Endothelial cell of umbilical vein (primary cell): ENCODE results near the gene HBP1. TPM values are rescaled to one million over a fixed set of nuclear protein-coding genes. Genes with fewer than 3 reads are reported as not detected.

Source experiments
- BruUV-seq: library from RNA; stranded (reverse); fragments of 400-500 nt; replicated peaks from 2 replicates; lab custom pipeline; 2021; lab: Mats Ljungman, UMichigan
- CTCF ChIA-PET: fragments of 300-600, 350-600 bp; sonication (Branson Sonifier 250); formaldehyde crosslinking; loops from one replicate; lab custom pipeline; 2021; ENCODE audit warnings: antibody characterized with exemption, inconsistent platforms; lab: Charles Lee
- POLR2A ChIA-PET: fragments of 300-600, 350-600 bp; sonication (Branson Sonifier 250); formaldehyde crosslinking; loops from one replicate; lab custom pipeline; 2021; ENCODE audit warnings: antibody characterized with exemption, inconsistent platforms; lab: Charles Lee
- DNase-seq: peaks from one replicate; pipeline ENCODE4 v3.0.0-alpha.2; 2011; ENCODE audit warnings: low read depth, low spot score
- FAIRE-seq: peaks from 2 replicates; lab custom pipeline; 2011; peaks lifted over from hg19 to GRCh38; lab: Jason Lieb, UNC
- H2AFZ ChIP-seq: 2 replicates; pipeline ENCODE4 v1.6.0; 2012; ENCODE audit warnings: low read depth, low read length, control low read depth, inconsistent platforms
- H3K27ac ChIP-seq: 2 replicates; pipeline ENCODE4 v1.5.1; 2011; ENCODE audit warnings: low read depth, mild to moderate bottlenecking, control low read depth, low read length, moderate library complexity; ENCODE audit not compliant: insufficient read depth
- H3K27me3 ChIP-seq, 2 experiments: 2 replicates each; pipeline versions ENCODE4 v1.6.0 to v1.6.1; 2011; ENCODE audit warnings: low read length in 2 of 2, mixed read lengths in 1 of 2; ENCODE audit not compliant: control insufficient read depth in 2 of 2, insufficient read depth in 2 of 2
- H3K36me3 ChIP-seq, 2 experiments: 2 replicates in 1 of 2; 3 replicates in 1 of 2; pipeline ENCODE4 v1.5.1; 2011; ENCODE audit warnings: low read length in 2 of 2, mild to moderate bottlenecking in 1 of 2, moderate library complexity in 1 of 2; ENCODE audit not compliant: control insufficient read depth in 2 of 2, insufficient read depth in 2 of 2; ENCODE audit errors: extremely low read depth in 1 of 2
- H3K4me1 ChIP-seq: 3 replicates; pipeline ENCODE4 v1.5.1; 2011; ENCODE audit warnings: mild to moderate bottlenecking, low read length; ENCODE audit not compliant: control insufficient read depth, insufficient read depth; ENCODE audit errors: extremely low read depth
- H3K4me2 ChIP-seq: 2 replicates; pipeline ENCODE4 v1.6.1; 2011; ENCODE audit warnings: low read length, control low read depth, mixed read lengths; ENCODE audit not compliant: insufficient read depth
- H3K4me3 ChIP-seq, 3 experiments: fragments of 200-600 bp in 1 of 3; sonication (generic), shearing (Covaris generic) in 1 of 3; replicated peaks in 1 of 3; 2 replicates each; pipeline ENCODE4 v1.5.1; 2011 to 2016; ENCODE audit warnings: control low read depth in 3 of 3, low read length in 3 of 3, mild to moderate bottlenecking in 2 of 3, inconsistent platforms in 1 of 3, low read depth in 1 of 3, moderate library complexity in 1 of 3; ENCODE audit not compliant: insufficient read depth in 1 of 3
- H3K79me2 ChIP-seq: 2 replicates; pipeline ENCODE4 v1.6.0; 2012; ENCODE audit warnings: low read length, inconsistent platforms; ENCODE audit not compliant: control insufficient read depth, insufficient read depth
- H3K9ac ChIP-seq: replicated peaks from 2 replicates; pipeline ENCODE3; 2011; ENCODE audit warnings: low read length, control low read depth; ENCODE audit not compliant: insufficient read depth; ENCODE audit errors: extremely low read depth
- H3K9me1 ChIP-seq: replicated peaks from 3 replicates; pipeline ENCODE4 v1.6.0; 2011; ENCODE audit warnings: mild to moderate bottlenecking, low read length; ENCODE audit not compliant: control insufficient read depth, insufficient read depth; ENCODE audit errors: extremely low read depth
- H3K9me3 ChIP-seq: replicated peaks from 2 replicates; pipeline ENCODE4 v1.5.1; 2012; ENCODE audit warnings: low read length, inconsistent platforms; ENCODE audit not compliant: control insufficient read depth, insufficient read depth
- H4K20me1 ChIP-seq: replicated peaks from 2 replicates; pipeline ENCODE3; 2011; ENCODE audit warnings: mild to moderate bottlenecking, low read length; ENCODE audit not compliant: control insufficient read depth, insufficient read depth; ENCODE audit errors: extremely low read depth
- CTCF ChIP-seq, 2 donors: IDR thresholded peaks; 1 replicate in 1 of 2; 2 replicates in 1 of 2; pipeline ENCODE4 v1.5.1; 2011; ENCODE audit warnings: low read length in 2 of 2, mild to moderate bottlenecking in 2 of 2, moderate library complexity in 2 of 2, control low read depth in 1 of 2, inconsistent platforms in 1 of 2, low read depth in 1 of 2; ENCODE audit not compliant: insufficient read depth in 1 of 2; ENCODE audit errors: extremely low read depth in 1 of 2
- EZH2 ChIP-seq: IDR thresholded peaks from 2 replicates; pipeline ENCODE4 v1.6.1; 2012; ENCODE audit warnings: borderline replicate concordance, low read depth, mild to moderate bottlenecking, moderate library complexity, low read length, inconsistent platforms; ENCODE audit not compliant: severe bottlenecking
- FOS ChIP-seq: IDR thresholded peaks from 2 replicates; pipeline ENCODE4 v1.6.1; 2011; ENCODE audit warnings: mild to moderate bottlenecking, low read length, moderate library complexity, borderline replicate concordance; ENCODE audit not compliant: insufficient read depth
- GATA2 ChIP-seq: IDR thresholded peaks from 2 replicates; pipeline ENCODE4 v1.7.0; 2011; ENCODE audit warnings: low read depth, mild to moderate bottlenecking, moderate library complexity, mixed read lengths, low read length; ENCODE audit not compliant: insufficient read length, insufficient read depth
- JUN ChIP-seq: IDR thresholded peaks from 2 replicates; pipeline ENCODE4 v1.6.1; 2011; ENCODE audit warnings: borderline replicate concordance, low read depth; ENCODE audit not compliant: insufficient read length, insufficient read depth
- MYC ChIP-seq: IDR thresholded peaks from one replicate; pipeline ENCODE4 v1.6.1; 2011; ENCODE audit warnings: mild to moderate bottlenecking, low read depth, low read length
- POLR2A ChIP-seq: IDR thresholded peaks from 2 replicates; pipeline ENCODE4 v1.6.1; 2012; ENCODE audit warnings: low read depth, mild to moderate bottlenecking, control low read depth, low read length
- POLR2AphosphoS5 ChIP-seq: IDR thresholded peaks from 2 replicates; pipeline ENCODE4 v1.6.1; 2012; ENCODE audit warnings: low read depth, mild to moderate bottlenecking, control low read depth, low read length, moderate library complexity; ENCODE audit not compliant: insufficient read depth
- dilution Hi-C: fragments of 300-500 bp; cut with MboI; formaldehyde crosslinking; loops from one replicate; pipeline ENCODE4 v1.15.0; 2019; ENCODE audit warnings: low sequenced_read_pairs; ENCODE audit not compliant: extremely low pct_ligation_motif_present
- intact Hi-C: fragments of 100-400 bp; cut with micrococcal nuclease; formaldehyde crosslinking; loops from one replicate; pipeline ENCODE4 v1.10.0; 2022
- polyA plus RNA-seq, 4 experiments: library from polyadenylated mRNA; depleted of rRNA in 3 of 4; stranded (reverse) in 3 of 4; unstranded in 1 of 4; fragments of >200 nt; gene quantifications; 2 replicates each; pipeline versions ENCODE4 v1.2.1 to v1.2.3, GENCODE V29; 2011 to 2012; ENCODE audit warnings: missing spikeins in 1 of 4
- total RNA-seq: library from RNA; stranded (reverse); gene quantifications from 2 replicates; pipeline ENCODE4 v1.2.3, GENCODE V29; 2021
- TF ChIP-seq, protein P1 (sequence below): IDR thresholded peaks from 2 replicates; pipeline ENCODE4 v1.6.1; 2011; ENCODE audit not compliant: insufficient read depth, insufficient read length

The HBP1 gene
- total and polyA plus RNA-seq, 2 donors (not counting 3 experiments of a cell fraction or from before 2014, with no cell fraction given): 49.6 to 63.4 TPM

- DNase-seq (no peak), FAIRE-seq (no peak)
- H2AFZ ChIP-seq: no peak overlapping the region
- no peaks in the 10 kb centered on the region for H3K27me3 ChIP-seq
- no peak for TF ChIP-seq POLR2AphosphoS5
- no peak for TF ChIP-seq FOS
- TF ChIP-seq, protein P1, sequence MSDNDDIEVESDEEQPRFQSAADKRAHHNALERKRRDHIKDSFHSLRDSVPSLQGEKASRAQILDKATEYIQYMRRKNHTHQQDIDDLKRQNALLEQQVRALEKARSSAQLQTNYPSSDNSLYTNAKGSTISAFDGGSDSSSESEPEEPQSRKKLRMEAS: no peak
- no peak for TF ChIP-seq JUN
- no peak for TF ChIP-seq EZH2
- TF ChIP-seq CTCF (IDR thresholded peaks at IDR 0.05; ENCODE audit: extremely low read depth in 1 of 2, insufficient read depth in 1 of 2, low read depth in 1 of 2, low read length in 2 of 2): no peak
- no peak for TF ChIP-seq MYC
- TF ChIP-seq POLR2A: no peak
- no peak for TF ChIP-seq GATA2
- H3K9ac ChIP-seq: no peak overlapping the region
- ChIA-PET CTCF (interaction anchor here (0.6 to 7.1 kb wide), 25 partner anchors 10 to 972 kb away, joined by 3 to 440 read pairs (median 8); partner anchors contain the start of gene PRKAR2B), POLR2A (no interaction called here)
- H4K20me1 ChIP-seq: no peaks in the 10 kb centered on the region
- dilution Hi-C loops (no loop called here), intact Hi-C loops (loop anchor here (2.0 kb wide), 1 partner anchor 352 kb away; no protein-coding TSS in a partner anchor)
- H3K36me3 ChIP-seq: no peaks in the 10 kb centered on the region
- H3K4me2 ChIP-seq: no peak overlapping the region
- H3K4me3 ChIP-seq: no peak overlapping the region
- no peaks in the 10 kb centered on the region for H3K79me2 ChIP-seq
- no peaks in the 10 kb centered on the region for H3K9me1 ChIP-seq
- H3K27ac ChIP-seq: no peak overlapping the region
- H3K4me1 ChIP-seq: peaks cover 13% of the 10 kb centered on the region
- no peaks in the 10 kb centered on the region for H3K9me3 ChIP-seq
- no TSS peak for BruUV-seq
Observed at GRCh38 chr7:107148721-107149120, 20.1 kb upstream of the HBP1 start.
